NCI-H526 treated with DMSO at 0.1 percent for 48 hours (cell line): ENCODE measurements around the gene CCDC141.

Experiments
- DNase-seq: peaks from one replicate; lab custom pipeline; 2025; lab: John Stamatoyannopoulos, UW

Gene CCDC141

DNA sequence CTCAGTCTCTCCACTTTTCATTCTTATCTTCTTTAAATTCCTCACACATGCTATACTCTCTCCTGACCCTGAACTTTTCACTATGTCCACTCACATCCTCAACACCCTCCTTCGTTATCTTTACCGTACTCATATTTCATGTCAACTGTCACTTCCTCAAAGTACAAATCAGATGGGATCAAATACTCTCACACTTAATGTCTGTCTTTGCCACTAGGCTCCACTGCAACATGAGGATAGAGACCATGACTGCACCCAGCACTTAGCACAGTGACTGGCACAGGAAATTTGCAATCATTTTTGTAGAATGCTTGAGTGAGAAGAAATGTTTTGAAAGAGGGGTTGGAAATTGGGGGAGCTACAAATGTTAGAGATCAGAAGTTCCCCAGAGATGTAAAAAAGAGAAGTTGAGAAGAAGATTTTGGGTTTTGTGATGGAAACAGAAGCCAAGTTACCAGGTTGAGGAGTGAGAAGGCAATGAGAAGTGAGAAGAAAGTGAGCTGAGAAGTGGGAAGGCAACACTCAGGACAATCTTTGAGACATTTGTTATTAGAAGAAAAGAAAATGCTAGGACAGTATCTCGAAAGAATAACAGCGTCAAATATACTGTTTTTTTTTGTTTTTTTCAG is 87.0 kb downstream of the CCDC141 start:
- DNase-seq, result no peak

GRCh38 chr2:178962152-178962551 is 87.8 kb downstream of the CCDC141 start:
- no peak for DNase-seq

DNA sequence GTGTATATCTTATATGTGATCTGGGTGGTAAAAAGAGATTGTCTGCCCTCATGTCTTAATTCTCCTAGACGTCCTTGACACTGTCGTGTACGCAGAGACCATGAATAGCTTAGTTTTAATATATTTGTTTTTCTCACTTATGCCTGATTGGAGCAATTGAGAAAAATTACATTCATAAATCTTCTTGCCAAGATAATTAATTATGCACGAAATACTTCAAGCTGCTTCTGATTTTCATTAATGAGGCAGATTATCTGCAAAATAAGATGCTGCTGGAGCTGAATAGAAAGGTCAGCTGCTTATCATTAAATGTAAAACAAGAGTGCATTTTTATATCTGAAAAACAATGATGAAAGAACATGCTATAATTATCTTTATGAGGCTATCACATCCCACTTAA is 95.9 kb downstream of the CCDC141 start:
- DNase-seq, result no peak

DNA sequence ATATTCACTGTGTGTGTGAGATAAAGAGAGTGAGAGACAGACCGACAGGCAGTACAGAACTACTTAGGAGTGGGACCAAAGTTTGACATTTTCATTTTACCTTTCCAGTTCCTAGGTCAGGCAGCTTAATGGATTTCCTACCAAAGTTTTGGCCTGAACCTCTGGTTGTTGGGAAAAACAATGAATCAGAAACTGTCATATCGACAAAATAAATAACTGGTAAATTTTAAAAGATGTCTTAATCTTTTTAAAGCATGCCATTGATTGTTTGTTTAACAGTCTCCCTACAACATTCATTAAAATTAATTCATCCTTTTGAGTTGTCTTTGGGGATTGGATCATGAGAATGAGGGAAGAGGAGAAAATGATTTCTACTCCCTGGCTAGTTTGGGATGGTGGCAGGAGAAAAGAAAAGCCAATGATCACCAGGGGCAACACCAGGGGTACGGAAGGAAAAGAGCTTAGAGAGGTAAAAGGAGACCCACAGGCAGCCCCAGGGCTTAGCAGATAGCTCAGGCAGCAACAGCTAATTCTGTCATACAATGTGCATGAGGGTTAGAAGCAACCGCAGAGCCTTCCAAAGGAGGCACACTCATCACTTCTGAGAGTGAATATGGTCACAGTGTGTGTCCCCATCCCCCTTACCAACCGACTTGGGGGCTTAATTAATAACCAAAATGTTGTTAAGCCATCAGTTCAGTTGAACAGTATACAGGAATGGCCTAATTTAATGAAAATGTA is 98.5 kb downstream of the CCDC141 start:
- no peak for DNase-seq

GRCh38 chr2:178949584-178949983 is 100.4 kb downstream of the CCDC141 start:
- DNase-seq, result no peak

DNA sequence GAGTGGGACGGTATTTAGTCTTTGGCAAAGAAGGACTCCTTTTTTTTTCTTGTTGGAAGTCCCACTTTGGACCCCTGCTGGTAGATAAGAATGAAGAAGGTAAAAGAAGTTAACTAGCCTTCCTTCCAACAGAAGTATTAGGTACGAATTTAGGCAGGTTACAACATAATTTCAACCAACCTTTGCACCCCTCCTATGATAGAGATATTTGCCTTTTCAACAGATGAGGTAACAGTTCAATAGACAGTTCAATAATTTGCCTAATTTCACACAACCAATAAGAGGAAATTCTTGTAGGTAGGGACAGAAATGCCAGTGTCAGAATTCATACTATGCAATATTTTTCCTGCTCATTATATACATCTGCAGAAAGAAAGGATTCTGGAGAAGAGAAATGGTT is 100.8 kb downstream of the CCDC141 start:
- DNase-seq, result no peak

DNA sequence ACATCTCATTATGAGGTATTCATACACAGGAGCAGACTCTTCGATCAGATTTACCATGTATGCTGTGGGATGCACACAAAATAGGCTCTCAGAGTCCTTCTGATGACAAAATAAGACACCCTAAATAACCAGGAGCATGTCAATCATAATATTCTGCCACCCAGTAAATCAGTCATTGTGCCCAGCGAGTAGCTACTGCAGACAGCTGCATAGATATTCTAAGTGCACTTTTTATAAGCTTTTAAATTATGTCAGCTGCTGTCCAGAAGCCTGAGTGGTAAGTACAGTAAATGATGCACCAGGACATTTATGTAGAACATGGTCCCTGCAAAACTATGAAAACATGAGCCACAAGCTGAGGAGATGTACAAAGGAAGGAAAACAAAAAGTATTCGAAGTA is 102.9 kb downstream of the CCDC141 start:
- DNase-seq, result no peak

GRCh38 chr2:178946494-178946893 is 103.4 kb downstream of the CCDC141 start:
- no peak for DNase-seq

GRCh38 chr2:178943745-178944144 is 106.2 kb downstream of the CCDC141 start:
- no peak for DNase-seq

DNA sequence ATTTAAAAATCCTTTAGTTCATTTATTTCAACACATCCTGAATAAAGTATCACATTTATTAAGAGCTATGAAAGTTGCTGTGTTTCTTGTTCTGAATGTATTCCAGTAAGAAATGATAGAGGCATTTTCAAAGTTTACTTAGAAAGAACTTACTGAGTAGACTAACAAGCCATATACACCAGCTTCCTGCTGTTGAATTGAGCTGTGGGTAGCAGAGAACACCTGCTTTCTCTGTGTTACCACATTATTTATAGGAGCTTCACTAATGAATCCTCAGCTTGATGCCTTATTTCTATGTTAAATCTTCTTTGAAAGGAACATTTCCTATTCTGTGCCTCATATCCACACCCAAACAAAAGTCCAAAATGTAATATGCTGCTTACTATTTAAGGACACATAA is 115.4 kb downstream of the CCDC141 start:
- no peak for DNase-seq

- no peak for DNase-seq
These were observed 116.4 kb downstream of the CCDC141 start for GRCh38 chr2:178933493-178933892.

DNA sequence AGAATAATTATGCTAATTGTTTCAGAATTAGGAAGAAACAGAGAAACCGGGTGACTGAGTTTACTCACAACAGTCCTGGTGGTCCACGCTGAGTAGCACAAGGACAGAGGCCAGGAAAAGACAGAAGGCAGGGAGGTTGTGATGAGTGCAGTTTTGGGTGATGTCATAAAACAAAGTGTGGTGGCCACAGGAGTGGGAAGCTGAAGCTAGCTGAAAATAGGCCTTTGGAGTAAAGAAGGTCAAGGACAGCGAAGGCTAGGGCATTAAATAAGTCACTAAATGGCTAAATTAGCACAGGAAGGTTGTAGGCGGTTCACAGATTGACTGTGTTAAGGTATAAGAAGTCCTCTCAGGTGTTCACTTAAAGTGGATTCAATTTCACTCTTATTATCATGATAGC is 121.9 kb downstream of the CCDC141 start:
- no peak for DNase-seq

GRCh38 chr2:178927173-178927572 is 122.8 kb downstream of the CCDC141 start:
- DNase-seq, result no peak

DNA sequence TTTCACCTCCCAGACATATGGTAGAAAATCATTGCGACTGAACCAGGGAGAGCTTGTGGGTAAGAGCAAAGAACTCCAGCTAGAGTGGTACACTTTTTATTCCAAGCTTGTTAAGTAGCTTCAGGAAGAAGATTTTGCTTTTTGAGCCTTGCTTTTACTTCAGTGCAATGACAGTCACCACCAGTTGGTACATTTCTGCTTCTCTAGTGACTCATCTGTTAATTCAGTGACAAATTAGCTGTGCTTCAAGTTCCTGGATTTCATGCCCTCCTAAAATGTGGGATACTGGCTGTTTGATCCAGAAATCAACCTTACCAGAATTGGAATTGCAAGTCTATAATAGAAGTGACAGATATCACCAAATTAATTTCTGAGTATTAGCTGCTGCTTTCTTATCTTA is 125.1 kb downstream of the CCDC141 start:
- no peak for DNase-seq

GRCh38 chr2:178923546-178923945 is 126.4 kb downstream of the CCDC141 start:
- DNase-seq, result no peak

DNA sequence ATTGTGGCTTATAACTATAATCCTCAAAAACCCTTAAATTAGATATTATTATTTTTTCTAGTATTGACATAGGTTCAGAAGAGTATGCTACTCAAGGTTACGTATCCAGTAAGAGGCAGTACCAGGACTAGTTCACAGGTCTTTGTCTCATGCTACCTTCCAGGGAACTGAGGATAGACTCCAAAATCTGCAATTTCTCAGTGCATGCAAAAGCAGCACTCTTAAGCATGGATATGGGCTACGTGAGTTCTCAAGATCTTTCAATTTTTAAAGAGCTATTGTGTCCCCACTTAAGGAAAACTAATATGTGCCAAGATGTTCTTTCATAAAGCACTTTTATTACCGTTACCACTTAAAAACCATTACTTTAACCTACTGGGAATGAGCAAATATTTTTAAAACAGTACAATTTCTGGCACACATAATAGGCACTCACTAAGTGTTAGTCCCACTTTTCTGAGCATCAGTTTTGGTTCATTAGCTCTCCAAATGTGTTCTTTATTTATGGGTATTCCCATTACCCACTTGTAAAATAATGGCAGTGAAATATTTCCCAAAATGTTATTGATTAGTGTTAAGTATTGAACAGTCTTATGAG is 128.9 kb downstream of the CCDC141 start:
- no peak for DNase-seq

- no peak for DNase-seq
These were observed 132.4 kb downstream of the CCDC141 start for GRCh38 chr2:178917555-178917954.

- DNase-seq, result no peak
These were observed 134.3 kb downstream of the CCDC141 start for GRCh38 chr2:178915423-178916173.

DNA sequence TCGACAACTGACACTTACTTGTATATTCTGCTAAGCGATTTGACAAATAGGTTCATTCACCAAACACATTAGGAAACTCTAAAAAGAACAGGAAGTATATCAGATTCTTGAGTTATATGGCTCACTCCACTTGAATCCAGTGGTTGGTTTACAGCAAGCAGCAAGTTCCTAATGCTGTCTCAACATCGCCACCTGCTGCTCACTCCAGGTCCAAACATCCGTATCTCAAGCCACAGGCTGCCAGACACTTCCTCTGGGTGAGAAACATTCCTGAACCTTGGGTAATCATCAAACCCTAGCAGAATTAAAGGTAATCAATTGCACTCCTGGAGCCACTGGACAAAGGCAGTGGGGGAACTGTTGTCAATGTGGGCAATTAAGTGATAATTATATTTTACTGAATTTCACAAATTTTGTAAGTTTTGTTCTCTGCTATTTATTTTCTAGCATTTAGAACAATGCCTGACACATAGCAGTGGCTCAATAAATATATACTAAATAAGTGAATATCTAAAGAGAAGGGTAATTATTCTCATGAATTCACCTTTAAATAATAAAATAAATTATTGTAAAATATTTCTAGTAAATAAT is 135.6 kb downstream of the CCDC141 start:
- peak; percentile 23 for DNase-seq

DNA sequence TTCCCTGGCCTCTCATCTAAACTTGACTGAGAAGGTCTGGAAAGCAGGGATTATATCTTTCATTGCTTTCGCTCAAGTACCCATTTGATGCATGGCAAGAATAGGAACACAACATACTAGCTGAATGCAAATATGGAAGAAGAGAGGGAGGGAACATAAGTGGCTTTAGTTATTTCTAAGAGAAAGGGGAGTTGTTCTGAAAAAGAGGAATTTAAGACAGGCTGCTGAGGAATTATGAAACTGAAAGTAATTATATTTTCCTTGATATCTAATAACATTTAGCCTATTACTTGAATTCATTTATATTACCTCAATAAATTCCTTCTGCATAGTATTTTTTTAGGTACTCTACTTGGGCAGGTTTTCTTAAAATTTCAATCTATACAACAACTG is 136.9 kb downstream of the CCDC141 start:
- no peak for DNase-seq

GRCh38 chr2:178912416-178913048 is 137.4 kb downstream of the CCDC141 start:
- DNase-seq, result no peak

GRCh38 chr2:178911039-178911438 is 138.9 kb downstream of the CCDC141 start:
- DNase-seq, result no peak
